Stimulated activated CD4-positive, alpha-beta T cell treated with anti-CD3 and anti-CD28 coated beads, TNF-alpha, amount 100 ng/mL, for 4 hours (primary cell): ENCODE results near the gene GFER.

Experiments used
- DNase-seq, 3 experiments: peaks; one replicate each; pipeline ENCODE4 v3.0.0-alpha.2; 2020; ENCODE audit warnings: low read depth in 3 of 3

Gene GFER

DNA sequence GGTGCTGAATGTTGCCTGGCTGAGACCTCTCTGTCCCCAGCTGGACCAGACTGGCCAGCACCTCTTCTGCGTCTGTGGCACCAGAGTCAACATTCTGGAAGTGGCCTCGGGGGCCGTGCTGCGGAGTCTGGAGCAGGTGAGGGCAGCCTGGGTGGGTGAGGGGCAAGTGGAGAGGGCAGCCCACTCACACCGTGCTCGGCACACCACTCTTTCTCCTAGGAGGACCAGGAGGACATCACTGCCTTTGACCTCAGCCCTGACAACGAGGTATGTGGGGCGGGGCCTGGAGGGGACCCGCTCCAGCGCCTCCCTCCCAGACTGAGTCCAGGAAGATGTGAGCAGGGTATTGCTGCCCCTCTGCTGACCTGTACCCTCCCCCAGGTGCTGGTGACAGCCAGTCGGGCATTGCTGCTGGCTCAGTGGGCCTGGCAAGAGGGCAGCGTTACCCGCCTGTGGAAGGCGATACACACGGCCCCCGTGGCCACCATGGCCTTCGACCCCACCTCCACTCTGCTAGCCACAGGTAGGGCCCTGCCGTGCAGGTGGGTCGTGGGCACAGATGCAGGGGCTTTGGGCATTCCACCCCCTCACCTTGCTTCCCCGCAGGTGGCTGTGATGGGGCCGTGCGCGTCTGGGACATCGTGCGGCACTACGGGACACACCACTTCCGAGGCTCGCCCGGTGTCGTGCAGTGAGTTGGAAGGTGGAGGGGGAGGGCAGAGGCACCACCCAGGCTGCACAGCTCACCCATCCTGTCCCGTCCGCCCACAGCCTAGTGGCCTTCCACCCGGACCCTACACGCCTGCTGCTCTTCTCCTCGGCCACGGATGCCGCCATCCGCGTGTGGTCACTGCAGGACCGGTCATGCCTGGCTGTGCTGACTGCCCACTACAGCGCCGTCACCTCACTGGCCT is 9.6 kb upstream of the GFER start:
- DNase-seq, result no peak

DNA sequence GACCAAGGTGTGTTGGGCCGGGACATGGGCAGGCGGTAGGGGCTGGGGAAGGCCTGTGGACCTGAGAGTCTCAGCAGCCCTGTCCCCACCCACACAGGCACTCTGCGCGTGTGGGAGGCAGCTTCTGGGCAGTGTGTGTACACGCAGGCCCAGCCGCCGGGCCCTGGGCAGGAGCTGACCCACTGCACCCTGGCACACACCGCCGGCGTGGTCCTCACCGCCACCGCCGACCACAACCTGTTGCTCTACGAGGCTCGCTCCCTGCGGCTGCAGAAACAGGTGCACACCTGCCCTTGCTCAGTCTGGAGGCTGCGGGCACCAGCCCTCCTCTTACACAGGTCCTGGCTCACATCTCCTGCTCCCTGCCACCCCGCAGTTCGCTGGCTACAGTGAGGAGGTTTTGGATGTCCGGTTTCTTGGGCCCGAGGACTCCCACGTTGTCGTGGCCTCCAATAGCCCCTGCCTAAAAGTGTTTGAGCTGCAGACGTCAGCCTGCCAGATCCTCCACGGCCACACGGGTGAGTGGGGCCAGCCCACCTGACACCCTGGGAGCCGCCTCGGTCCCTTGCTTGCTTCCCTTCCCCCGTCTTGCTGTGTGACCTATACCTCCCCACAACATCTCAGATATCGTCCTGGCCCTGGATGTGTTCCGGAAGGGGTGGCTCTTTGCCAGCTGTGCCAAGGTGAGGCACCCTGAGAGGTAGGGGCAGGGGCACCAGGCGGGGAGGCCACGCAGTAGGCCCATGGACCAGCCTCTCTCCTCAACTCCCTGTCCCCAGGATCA is 8.4 kb upstream of the GFER start:
- no peak for DNase-seq

DNA sequence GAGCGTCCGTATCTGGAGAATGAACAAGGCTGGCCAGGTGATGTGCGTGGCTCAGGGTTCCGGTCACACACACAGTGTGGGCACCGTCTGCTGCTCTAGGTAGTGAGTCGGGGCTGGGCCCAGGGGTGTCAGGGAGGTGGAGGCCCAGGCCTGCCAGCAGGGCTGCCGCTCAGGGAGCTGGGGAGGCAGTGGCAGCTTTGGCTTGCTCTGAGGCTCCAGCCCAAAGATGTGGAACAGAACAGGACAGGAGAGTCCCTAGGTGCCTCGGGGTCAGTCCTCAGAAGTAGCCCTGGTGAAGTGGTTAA is 7.8 kb upstream of the GFER start:
- DNase-seq, result no peak

DNA sequence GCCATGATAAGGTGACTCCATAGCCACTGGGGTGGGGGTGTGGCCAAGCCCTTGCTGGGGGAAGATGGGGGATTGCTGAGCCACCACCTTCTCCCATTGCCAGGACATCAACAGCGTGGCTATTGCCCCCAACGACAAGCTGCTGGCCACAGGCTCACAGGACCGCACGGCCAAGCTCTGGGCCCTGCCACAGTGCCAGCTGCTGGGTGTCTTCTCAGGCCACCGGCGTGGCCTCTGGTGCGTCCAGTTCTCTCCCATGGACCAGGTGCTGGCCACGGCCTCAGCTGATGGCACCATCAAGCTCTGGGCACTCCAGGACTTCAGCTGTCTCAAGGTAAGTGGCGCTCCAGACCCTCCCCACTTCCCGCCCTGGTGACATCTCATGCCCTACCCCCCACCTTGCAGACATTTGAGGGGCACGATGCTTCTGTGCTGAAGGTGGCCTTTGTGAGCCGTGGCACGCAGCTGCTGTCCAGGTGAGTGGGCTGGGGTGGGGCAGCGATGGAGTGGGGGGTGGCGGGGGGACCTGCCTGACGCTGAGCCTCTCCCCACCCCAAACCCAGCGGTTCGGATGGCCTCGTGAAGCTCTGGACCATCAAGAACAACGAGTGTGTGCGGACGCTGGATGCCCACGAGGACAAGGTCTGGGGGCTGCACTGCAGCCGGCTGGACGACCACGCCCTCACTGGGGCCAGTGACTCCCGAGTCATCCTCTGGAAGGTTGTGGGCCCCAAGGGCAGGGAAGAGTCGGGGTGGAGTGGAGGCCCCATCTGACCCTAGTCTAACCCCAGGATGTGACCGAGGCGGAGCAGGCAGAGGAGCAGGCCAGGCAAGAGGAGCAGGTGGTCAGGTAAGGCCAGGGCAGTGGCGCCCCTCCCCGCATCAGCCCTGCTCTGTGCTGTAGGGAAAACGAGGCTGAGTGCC is 6.8 kb upstream of the GFER start:
- no peak for DNase-seq

DNA sequence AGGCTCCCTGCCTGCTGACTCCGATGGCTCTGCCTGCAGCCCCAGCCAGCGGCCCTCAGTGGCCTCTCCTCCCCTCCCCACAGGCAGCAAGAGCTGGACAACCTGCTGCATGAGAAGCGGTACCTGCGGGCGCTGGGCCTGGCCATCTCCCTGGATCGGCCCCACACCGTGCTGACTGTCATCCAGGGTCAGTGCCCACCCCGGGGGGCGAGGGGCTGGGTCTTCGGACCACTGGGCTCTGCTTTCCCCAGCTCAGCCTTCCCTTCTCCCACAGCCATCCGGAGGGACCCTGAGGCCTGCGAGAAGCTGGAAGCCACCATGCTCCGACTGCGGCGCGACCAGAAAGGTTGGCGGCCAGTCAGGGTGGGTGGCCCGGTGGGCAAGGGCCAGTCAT is 6.1 kb upstream of the GFER start:
- DNase-seq, result no peak

DNA sequence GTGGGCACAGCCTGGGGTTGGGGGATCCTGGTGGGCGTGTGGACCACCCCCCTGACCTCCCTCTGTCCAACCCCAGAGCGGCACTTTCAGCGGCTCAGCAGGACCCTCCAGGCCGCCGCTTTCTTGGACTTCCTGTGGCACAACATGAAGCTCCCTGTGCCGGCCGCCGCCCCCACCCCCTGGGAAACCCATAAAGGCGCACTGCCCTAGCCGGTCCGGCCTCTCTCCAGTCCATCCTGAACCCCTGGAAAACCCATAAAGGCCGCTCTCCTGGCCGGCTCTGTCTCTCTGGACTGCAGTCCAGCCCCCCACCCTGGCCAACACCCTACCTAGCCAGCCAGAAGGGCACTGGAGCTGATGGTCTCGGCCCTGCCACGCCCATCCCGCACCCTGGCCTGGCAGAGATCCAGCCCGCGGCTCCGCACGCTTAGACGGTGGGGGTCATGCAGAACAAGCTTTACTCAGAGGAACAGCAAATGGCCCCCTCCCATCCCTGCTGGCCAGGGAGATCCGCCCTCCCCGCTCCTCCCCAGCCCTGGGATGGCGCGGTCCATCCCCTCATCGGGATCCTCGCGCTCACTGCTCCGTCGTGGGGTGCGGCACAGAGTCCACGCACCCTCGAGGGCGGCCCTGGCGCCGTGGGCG is 5.4 kb upstream of the GFER start:
- no peak for DNase-seq

DNA sequence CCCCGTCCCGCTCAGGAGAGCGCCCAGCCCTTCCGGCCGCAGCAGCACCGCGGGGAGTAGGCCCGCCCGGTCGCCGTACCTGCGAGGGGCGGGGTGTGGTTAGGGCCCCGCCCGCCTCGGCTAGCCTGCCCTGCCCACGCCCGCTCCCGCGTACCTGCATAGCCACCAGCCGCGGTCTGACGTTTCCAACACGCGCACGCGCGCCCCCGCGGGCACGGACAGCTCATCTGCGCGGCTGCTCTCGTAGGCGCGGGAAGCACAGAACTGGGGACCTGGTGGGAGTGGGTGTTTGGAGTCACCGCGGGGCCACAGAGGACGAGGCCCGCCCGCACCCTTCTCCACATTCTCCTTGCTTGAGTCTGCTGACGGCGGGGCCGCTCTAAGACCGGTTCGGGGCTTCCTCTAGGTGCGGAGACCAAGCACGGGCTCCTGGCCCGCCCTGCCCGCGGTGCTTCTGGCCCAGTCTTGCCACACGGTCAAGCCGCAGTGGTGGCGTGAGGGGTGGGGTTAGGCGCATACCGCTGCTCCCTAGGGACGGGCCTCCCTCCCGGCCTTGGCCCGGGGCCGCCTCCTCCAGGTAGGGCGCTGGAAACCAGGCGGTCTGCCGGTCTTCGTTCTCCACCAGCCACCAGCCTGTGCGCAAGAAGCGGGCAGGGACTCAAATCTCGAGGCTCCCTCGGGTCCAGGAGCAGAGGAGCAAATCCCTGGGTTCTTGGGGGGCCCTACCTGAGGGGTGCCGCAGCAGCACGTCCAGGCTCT is 4.5 kb upstream of the GFER start:
- DNase-seq, result peak in 1 of 3 experiments; percentile 40

DNA sequence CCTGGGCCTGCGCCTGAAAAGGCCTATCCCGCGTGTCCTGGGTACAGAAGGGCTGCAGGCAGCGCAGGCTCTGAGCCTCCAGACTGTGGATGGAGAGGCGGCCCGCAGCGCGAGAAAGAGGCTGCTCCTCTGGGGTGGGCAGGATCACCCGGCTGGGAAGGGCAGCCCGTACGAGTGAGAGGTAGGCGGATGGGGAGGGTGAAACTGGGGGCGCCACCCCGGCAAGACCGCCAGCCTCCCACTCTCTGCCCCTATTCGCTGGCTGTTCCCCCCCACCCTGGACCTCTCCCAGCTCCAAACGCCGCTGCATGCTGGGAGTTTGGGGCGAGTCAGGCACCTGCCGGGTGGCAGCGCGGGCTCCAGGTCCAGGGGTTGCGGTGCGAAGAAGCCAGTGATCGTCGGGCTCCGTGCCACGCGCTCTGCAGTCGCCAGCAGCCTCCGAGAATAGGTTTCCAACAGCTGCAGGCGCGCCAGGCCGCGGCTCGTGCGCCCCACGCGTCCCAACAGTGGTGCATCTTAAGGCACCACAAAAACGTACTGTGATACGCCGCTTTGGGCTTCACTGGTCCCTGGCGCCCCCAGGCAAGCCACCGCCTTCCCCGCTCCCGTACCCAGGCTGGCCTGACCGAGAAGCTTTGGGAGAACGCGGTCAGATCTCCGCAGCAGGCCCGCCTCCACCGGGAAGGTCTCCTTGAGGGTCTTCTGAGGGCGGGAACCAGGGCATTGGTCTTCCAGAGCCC is 3.8 kb upstream of the GFER start:
- no peak for DNase-seq

DNA sequence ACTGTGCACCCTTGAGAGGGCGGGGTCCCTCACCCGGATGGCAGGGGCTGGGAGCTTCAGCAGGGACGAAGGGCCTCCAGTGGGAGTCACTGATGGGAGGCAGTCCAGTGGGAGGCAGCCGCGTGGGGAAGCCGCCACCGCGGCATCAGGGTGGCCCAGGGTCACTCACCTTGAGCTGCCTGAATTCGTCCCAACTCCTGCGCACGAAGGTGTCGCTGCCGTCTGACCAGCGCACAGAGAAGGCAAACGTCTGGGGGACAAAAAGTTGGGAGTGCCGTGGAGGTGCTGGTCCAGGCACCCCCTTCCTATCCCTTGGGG is 3.3 kb upstream of the GFER start:
- no peak for DNase-seq

DNA sequence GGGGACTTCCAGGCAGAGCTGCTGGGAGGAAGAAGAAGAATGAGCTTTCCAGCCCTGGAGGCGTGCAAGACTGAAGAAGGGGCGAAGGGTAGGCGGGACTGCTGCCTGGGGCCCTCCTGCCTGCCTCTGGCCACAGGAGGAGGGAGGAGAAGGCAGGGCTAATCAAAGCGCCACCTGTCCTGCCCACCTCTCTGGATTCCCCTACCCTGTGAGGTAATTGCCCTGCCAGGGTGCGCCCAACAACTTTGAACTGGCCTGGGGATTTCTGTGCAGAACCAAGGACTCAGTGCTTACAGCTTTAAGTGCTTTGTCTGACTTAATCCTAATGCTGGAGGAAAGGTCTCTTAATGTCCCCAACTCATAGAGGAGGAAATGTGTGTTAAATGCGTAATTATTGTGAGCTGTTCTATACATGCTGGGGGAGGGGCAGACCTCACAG is 2.6 kb upstream of the GFER start, which contains the start of gene NOXO1:
Gene NOXO1 (minus strand): TSS at position 72 of the 439 bp plus-strand sequence. CDS start 290 bp downstream, outside the sequence.
- DNase-seq, result no peak

DNA sequence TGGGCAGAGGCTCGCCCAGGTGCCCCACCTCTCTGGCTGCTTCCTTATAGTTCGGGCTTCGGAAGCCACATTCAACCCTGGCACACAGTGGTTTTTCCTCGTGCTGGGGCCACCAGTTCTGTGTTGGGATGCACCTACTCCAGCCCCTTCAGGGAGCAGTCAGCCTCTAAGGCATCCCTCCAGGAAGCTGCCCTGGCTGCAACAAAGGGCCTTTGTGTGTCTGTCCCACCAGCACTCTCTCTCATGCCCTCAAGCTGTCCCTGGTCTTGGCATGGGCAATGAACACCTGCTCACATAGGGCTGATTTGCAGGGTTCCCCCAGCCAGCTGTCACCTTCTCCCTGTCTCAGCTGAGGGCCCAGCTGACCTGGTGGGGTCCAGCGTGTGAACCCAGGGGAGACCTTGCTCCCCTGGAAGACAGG is 2.0 kb upstream of the GFER start:
- DNase-seq, result no peak

DNA sequence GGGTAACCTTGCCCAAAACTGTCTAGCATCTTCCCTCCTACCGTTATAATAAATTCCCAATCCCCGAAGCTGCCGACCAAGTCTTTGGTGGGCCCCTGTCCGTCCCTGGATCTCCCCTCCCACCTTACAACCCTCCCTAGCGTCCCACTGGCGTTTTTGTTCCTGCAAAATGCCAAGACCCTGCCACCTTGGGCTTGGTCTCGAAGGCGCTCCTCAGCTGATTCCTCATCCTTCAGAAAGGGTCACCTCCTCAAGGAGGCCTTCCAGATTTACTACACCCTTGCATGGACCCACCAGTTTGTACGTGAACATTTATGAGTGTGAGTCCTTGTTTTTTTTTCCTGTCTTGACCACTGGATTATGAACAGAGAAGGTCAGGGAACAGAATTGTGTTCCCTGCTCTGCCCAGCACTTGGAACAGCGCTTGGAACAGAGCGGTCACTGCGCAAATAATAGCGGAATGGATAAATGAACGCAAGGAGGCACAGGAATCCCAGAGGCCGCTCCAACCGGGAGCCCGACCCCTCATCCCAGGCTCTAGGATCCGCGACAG is 926 bp upstream of the GFER start:
- no peak for DNase-seq

DNA sequence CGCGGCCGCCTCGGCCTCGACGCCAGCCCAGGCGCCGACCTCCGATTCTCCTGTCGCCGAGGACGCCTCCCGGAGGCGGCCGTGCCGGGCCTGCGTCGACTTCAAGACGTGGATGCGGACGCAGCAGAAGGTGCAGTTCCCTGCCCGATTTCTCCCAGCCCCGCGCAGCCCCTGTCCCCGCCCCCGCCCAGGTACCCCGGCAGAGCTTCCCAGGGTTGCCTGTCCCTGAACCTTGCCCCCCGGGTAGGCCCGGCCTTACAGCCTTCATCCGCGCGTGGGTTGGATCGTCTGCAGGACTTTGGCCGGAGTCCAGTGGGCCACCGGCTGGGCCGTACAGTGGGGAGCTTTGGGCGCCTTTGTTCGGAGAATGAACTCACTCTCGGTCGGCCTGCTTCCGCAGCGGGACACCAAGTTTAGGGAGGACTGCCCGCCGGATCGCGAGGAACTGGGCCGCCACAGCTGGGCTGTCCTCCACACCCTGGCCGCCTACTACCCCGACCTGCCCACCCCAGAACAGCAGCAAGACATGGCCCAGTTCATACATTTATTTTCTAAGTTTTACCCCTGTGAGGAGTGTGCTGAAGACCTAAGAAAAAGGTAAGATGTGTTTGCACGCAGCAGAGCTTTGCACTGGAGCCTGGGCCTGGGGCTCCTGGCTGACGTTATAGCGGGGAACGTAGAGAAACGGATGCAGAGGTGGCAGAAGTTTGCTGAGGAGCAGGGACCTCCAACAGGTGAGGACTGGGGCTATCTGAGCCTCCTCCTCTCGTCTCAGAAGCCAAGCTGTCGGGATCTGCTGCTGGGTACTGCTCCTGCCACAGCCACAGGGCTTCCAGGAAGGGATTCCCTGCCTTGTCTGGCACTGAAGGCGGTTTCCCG is 593 bp downstream of the GFER start:
- DNase-seq, result no peak

DNA sequence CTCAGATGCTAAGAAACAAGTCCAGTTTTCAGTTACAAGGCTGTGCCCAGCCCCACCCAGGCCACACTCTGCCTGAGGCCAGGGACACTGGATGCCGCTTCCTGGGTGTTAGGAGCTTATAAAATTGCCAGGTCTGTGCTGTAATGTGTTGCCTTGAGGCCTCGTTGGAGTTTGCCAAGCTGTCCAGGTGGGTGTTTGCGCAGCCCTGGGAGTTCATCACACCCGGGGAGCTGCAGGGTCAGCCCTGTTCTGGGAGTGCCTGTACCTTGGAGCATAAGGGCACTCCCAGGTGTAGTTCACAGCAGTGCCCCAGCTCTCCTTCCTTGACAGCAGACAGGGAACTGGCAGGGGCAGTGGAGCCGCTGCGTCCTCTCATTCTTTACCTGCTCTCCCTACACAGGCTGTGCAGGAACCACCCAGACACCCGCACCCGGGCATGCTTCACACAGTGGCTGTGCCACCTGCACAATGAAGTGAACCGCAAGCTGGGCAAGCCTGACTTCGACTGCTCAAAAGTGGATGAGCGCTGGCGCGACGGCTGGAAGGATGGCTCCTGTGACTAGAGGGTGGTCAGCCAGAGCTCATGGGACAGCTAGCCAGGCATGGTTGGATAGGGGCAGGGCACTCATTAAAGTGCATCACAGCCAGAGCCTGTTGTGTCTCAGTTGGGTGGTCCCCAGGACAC is 1.6 kb downstream of the GFER start:
- DNase-seq, result no peak

DNA sequence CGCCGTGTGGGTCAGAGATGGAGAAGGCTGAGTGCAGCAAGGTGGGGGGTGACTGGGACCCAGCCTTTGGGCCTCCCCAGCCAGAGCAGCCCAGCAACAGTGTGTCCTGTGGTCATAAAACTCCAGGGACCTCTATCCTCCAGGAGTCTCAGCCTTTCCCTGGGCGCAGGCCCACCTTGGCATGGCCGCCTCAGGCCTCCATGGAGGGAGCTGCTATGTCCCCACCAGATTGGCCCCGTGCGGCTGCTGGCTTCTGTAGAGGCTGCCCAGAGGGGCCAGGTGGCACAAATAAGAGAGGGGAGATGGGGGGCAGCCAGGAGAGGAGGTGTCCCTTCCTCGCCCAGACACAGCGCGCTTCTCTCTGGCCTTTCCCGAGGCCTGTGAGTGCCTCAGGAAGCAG is 3.2 kb downstream of the GFER start:
- DNase-seq, result no peak

DNA sequence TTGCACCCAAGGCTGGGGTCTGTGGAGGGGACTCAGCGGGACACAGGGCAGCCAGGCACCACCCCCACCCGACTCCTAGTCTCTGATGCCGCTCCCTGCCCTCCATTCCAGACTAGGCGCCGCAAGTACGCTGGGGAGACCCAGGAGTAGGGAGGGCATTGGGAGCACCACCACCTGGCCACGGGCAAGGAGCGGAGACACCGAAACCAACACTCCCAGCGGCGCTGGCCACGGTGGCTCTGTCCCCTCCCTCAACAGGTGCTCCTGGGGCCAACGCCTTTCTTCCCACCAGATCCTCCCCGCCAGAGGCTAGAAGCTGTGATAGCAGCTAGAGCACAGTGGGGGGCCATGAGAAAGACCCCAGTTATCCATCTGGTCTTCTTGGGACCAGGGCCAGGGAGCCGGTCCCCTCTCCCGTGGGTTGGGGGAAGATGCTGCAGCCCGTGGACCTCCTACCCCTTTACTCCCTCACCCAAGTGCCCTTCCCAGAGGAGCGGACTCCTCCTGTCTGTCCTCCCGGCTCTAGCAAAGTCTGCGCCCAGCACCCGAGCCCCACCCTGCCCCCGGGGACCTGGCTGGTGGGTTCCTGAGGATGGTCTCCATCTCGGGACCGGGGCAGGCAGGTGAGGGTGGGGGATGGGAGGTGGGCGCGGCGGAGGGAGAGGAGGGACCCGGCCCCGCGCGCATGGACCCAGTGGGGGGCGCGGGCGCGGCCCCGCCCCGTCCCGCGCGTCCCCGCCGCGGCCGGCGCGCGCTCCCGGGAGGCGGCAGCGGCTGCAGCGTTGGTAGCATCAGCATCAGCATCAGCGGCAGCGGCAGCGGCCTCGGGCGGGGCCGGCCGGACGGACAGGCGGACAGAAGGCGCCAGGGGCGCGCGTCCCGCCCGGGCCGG is 5.5 kb downstream of the GFER start, which contains the start of gene SYNGR3:
Gene SYNGR3 (plus strand): TSS at position 762 of the 892 bp plus-strand sequence. CDS start 133 bp downstream, outside the sequence.
- DNase-seq, result no peak

DNA sequence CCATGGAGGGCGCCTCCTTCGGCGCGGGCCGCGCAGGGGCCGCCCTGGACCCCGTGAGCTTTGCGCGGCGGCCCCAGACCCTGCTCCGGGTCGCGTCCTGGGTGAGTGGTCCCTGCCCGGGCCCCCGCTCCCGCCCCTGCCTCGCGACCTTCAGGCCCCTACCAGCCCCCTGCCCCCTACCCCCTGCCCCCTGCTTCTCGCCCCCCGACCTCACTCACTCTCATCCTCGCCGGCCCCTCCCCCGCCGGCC is 6.0 kb downstream of the GFER start:
- DNase-seq, result no peak
